PC-3 (cell line): ENCODE measurements around the gene GLYATL1. TPM values are rescaled to one million over a fixed set of nuclear protein-coding genes. Genes with fewer than 3 reads are reported as not detected.

ENCODE experiments used
- ATAC-seq: fragments of 200-7000 bp; cut with Tn5 transposase; 2 replicates; pipeline ENCODE4 v1.9.1; 2020; ENCODE audit warnings: mild to moderate bottlenecking, moderate library complexity
- BruUV-seq: library from RNA; stranded (reverse); fragments of 400-500 nt; replicated peaks from 2 replicates; lab custom pipeline; 2021; lab: Mats Ljungman, UMichigan
- CTCF ChIA-PET: fragments of 300-600 bp; sonication (Branson Sonifier 250); formaldehyde crosslinking; loops from one replicate; lab custom pipeline; 2022; ENCODE audit warnings: antibody characterized with exemption; lab: Charles Lee
- POLR2A ChIA-PET: fragments of 300-600 bp; sonication (Branson Sonifier 250); formaldehyde crosslinking; loops from one replicate; lab custom pipeline; 2022; ENCODE audit warnings: antibody characterized with exemption; ENCODE audit not compliant: unreplicated experiment; lab: Charles Lee
- DNase-seq: peaks from one replicate; pipeline ENCODE4 v3.0.0-alpha.2; 2015
- H2AFZ ChIP-seq: fragments of 300-600 bp; sonication (generic); 2 replicates; pipeline ENCODE4 v1.6.0; 2016; ENCODE audit warnings: antibody characterized with exemption, low read length
- H3F3A ChIP-seq: fragments of 300-600 bp; sonication (generic); one replicate; pipeline ENCODE4 v1.6.0; 2017; ENCODE audit warnings: antibody characterized with exemption, low read length, control low read depth, mild to moderate bottlenecking; ENCODE audit not compliant: unreplicated experiment
- H3K27ac ChIP-seq: fragments of 300-600 bp; sonication (generic); 2 replicates; pipeline ENCODE4 v1.5.1; 2016; ENCODE audit warnings: mild to moderate bottlenecking, low read length
- H3K27me3 ChIP-seq: fragments of 300-600 bp; sonication (generic); 2 replicates; pipeline ENCODE4 v1.6.1; 2016; ENCODE audit warnings: low read length, mixed read lengths
- H3K36me3 ChIP-seq: fragments of 300-600 bp; sonication (generic); 2 replicates; pipeline ENCODE4 v1.6.1; 2016; ENCODE audit warnings: low read depth, mixed run types, low read length, mixed read lengths
- H3K4me1 ChIP-seq: fragments of 300-600 bp; sonication (generic); 2 replicates; pipeline ENCODE4 v1.5.1; 2016; ENCODE audit warnings: low read length; ENCODE audit not compliant: insufficient read depth
- H3K4me2 ChIP-seq: fragments of 300-600 bp; sonication (generic); 2 replicates; pipeline ENCODE4 v1.6.0; 2016; ENCODE audit warnings: low read length
- H3K4me3 ChIP-seq: fragments of 300-600 bp; sonication (generic); 2 replicates; pipeline ENCODE4 v1.5.1; 2016; ENCODE audit warnings: mild to moderate bottlenecking, low read length, mixed read lengths
- H3K79me2 ChIP-seq: fragments of 300-600 bp; sonication (generic); 2 replicates; pipeline ENCODE4 v1.6.1; 2017; ENCODE audit warnings: low read length, mixed read lengths
- H3K9ac ChIP-seq: fragments of 300-600 bp; sonication (generic); 2 replicates; pipeline ENCODE4 v1.6.0; 2016; ENCODE audit warnings: mild to moderate bottlenecking, low read length
- H3K9me2 ChIP-seq: fragments of 300-600 bp; sonication (generic); replicated peaks from 2 replicates; pipeline ENCODE4 v1.6.1; 2016; ENCODE audit warnings: mixed run types, low read length, mixed read lengths
- H3K9me3 ChIP-seq: fragments of 300-600 bp; sonication (generic); 2 replicates; pipeline ENCODE4 v1.6.1; 2016; ENCODE audit warnings: low read length, mixed read lengths
- H4K20me1 ChIP-seq: fragments of 300-600 bp; sonication (generic); 2 replicates; pipeline ENCODE4 v1.6.1; 2016; ENCODE audit warnings: low read length, mixed read lengths
- EZH2 ChIP-seq: fragments of 300-600 bp; sonication (generic); IDR thresholded peaks from one replicate; pipeline ENCODE4 v1.6.1; 2017; ENCODE audit warnings: antibody characterized with exemption, mild to moderate bottlenecking, low read length; ENCODE audit not compliant: unreplicated experiment
- EZH2phosphoT487 ChIP-seq: fragments of 300-600 bp; sonication (generic); IDR thresholded peaks from 2 replicates; pipeline ENCODE4 v1.6.1; 2018; ENCODE audit warnings: mild to moderate bottlenecking, antibody characterized with exemption, low read length, borderline replicate concordance
- intact Hi-C: fragments of 100-400 bp; cut with micrococcal nuclease; formaldehyde crosslinking; loops from 2 replicates; pipeline ENCODE4 v1.9.0; 2023
- total RNA-seq: library from RNA; depleted of rRNA; stranded (reverse); fragments of >200 nt; gene quantifications from 2 replicates; pipeline ENCODE4 v1.2.3, GENCODE V29; 2014
- TF ChIP-seq, protein P1 (sequence below): fragments of 300-600 bp; sonication (generic); conservative IDR thresholded peaks from 2 replicates; pipeline ENCODE4 v1.5.1; 2017; ENCODE audit warnings: antibody characterized with exemption, low read depth, mild to moderate bottlenecking, low read length

GLYATL1 gene
- total RNA-seq, 1 experiment from 2014 or later: not detected

GRCh38 chr11:58900479-58901420 lies 38.5 kb upstream of the GLYATL1 start:
- DNase-seq (peak; percentile 96), ATAC-seq (peak; percentile 81)
- Histone ChIP-seq H2AFZ (peak overlapping the region; percentile 59), H3K4me2 (peak overlapping the region; percentile 49), H3K4me1 (no peaks in the 10 kb centered on the region; the same call in 1 of the 2 replicates), H3K9me3 (no peaks in the 10 kb centered on the region), H3K79me2 (no peaks in the 10 kb centered on the region), H3K9ac (no peak overlapping the region), H3K9me2 (no peaks in the 10 kb centered on the region), H3F3A (no peaks in the 10 kb centered on the region), H4K20me1 (no peaks in the 10 kb centered on the region), H3K36me3 (no peaks in the 10 kb centered on the region), H3K27ac (no peak overlapping the region), H3K4me3 (no peak overlapping the region), H3K27me3 (peaks cover 20% of the 10 kb centered on the region)
- TF ChIP-seq, protein P1, sequence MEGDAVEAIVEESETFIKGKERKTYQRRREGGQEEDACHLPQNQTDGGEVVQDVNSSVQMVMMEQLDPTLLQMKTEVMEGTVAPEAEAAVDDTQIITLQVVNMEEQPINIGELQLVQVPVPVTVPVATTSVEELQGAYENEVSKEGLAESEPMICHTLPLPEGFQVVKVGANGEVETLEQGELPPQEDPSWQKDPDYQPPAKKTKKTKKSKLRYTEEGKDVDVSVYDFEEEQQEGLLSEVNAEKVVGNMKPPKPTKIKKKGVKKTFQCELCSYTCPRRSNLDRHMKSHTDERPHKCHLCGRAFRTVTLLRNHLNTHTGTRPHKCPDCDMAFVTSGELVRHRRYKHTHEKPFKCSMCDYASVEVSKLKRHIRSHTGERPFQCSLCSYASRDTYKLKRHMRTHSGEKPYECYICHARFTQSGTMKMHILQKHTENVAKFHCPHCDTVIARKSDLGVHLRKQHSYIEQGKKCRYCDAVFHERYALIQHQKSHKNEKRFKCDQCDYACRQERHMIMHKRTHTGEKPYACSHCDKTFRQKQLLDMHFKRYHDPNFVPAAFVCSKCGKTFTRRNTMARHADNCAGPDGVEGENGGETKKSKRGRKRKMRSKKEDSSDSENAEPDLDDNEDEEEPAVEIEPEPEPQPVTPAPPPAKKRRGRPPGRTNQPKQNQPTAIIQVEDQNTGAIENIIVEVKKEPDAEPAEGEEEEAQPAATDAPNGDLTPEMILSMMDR: peak; percentile 90
- no peak for TF ChIP-seq EZH2phosphoT487
- ChIA-PET CTCF (interaction anchor here (0.6 to 1.5 kb wide), 3 partner anchors 71 to 257 kb away, joined by 3 to 7 read pairs (median 5); no protein-coding TSS in a partner anchor), POLR2A (no interaction called here)
- intact Hi-C loops: loop anchor here (2.0 kb wide), 1 partner anchor 246 kb away; no protein-coding TSS in a partner anchor
- no TSS peak for BruUV-seq

DNA sequence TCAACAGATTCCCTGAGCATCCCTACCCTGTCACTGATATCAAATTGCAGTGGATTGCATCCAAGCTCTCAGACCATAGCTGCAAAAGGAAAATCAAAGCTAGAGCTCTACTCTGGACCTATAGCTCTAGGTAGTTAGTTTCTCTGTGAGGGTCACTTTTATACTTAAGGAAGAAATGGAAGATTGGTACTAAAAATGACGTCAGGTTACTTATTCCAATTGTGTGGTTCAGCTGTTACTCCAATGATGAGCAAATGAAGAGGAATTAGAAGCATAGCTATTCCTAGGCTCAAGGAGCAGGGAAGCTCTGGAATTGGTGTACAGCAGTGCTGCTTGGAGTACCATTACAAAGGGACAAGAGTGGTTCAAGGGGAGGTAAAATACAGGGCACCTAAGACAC lies 36.4 kb upstream of the GLYATL1 start:
- Histone ChIP-seq H3K79me2 (no peaks in the 10 kb centered on the region), H3K4me1 (no peaks in the 10 kb centered on the region; the same call in 1 of the 2 replicates), H3F3A (no peaks in the 10 kb centered on the region), H3K27ac (no peak overlapping the region), H3K36me3 (no peaks in the 10 kb centered on the region), H3K4me2 (no peak overlapping the region), H3K9ac (no peak overlapping the region), H4K20me1 (no peaks in the 10 kb centered on the region), H3K9me3 (no peaks in the 10 kb centered on the region), H2AFZ (no peak overlapping the region), H3K9me2 (no peaks in the 10 kb centered on the region), H3K4me3 (no peak overlapping the region), H3K27me3 (peaks cover 40% of the 10 kb centered on the region)
- ChIA-PET POLR2A (no interaction called here), CTCF (no interaction called here)
- ATAC-seq (no peak), DNase-seq (no peak)
- intact Hi-C loops: no loop called here
- TF ChIP-seq EZH2phosphoT487 (no peak), EZH2 (no peak)
- TF ChIP-seq, protein P1: no peak
- BruUV-seq: no TSS peak
